Osteoblast (primary cell): ENCODE measurements around the gene AVL9. TPM values are rescaled to one million over a fixed set of nuclear protein-coding genes. Genes with fewer than 3 reads are reported as not detected.
"Not testable (repeated sequence)": the region's sequence is repeated elsewhere in the genome, so short reads cannot be mapped to it uniquely, and the experiment has no call there.

Source experiments
- DNase-seq: peaks from one replicate; pipeline ENCODE4 v3.0.0; 2011; ENCODE audit warnings: low spot score, mixed read lengths; ENCODE audit not compliant: insufficient read length; ENCODE audit errors: missing footprints
- H2AFZ ChIP-seq: 2 replicates; pipeline ENCODE4 v1.6.0; 2011; ENCODE audit warnings: mild to moderate bottlenecking, low read length
- H3K27ac ChIP-seq: 2 replicates; pipeline ENCODE4 v1.5.1; 2011; ENCODE audit warnings: mild to moderate bottlenecking, low read depth, low read length, moderate library complexity
- H3K27me3 ChIP-seq: 2 replicates; pipeline ENCODE4 v1.6.0; 2012; ENCODE audit warnings: mild to moderate bottlenecking, control low read depth, inconsistent platforms, low read length, moderate library complexity; ENCODE audit not compliant: insufficient read depth
- H3K36me3 ChIP-seq: 2 replicates; pipeline ENCODE4 v1.5.1; 2011; ENCODE audit warnings: mild to moderate bottlenecking, low read length, control low read depth, moderate library complexity; ENCODE audit not compliant: insufficient read depth
- H3K4me1 ChIP-seq: 2 replicates; pipeline ENCODE4 v1.5.1; 2011; ENCODE audit warnings: mild to moderate bottlenecking, low read length, control low read depth, moderate library complexity; ENCODE audit not compliant: insufficient read depth
- H3K4me2 ChIP-seq: 2 replicates; pipeline ENCODE4 v1.6.0; 2011; ENCODE audit warnings: mild to moderate bottlenecking, low read length; ENCODE audit not compliant: insufficient read depth
- H3K4me3 ChIP-seq: fragments of 200-600 bp; sonication (generic); 3 replicates; pipeline ENCODE4 v1.5.1; 2012; ENCODE audit warnings: mild to moderate bottlenecking, low read length, inconsistent platforms; ENCODE audit not compliant: insufficient read depth
- H3K79me2 ChIP-seq: 2 replicates; pipeline ENCODE4 v1.6.0; 2012; ENCODE audit warnings: mild to moderate bottlenecking, low read length, control low read depth, inconsistent platforms; ENCODE audit not compliant: insufficient read depth
- H3K9me3 ChIP-seq: 2 replicates; pipeline ENCODE4 v1.5.1; 2011; ENCODE audit warnings: low read depth, low read length, control low read depth
- H4K20me1 ChIP-seq: 2 replicates; pipeline ENCODE4 v1.6.0; 2012; ENCODE audit warnings: mild to moderate bottlenecking, low read length, control low read depth; ENCODE audit not compliant: insufficient read depth
- total RNA-seq: library from RNA; depleted of rRNA; stranded (reverse); fragments of >200 nt; gene quantifications from 2 replicates; pipeline ENCODE4 v1.2.3, GENCODE V29; 2012
- TF ChIP-seq, protein P1 (sequence below): IDR thresholded peaks from 2 replicates; pipeline ENCODE4 v1.5.1; 2011; ENCODE audit warnings: mild to moderate bottlenecking, low read depth, low read length, moderate library complexity; ENCODE audit errors: extremely low read depth

The AVL9 gene
- total RNA-seq, 1 donor: 32.2 TPM

DNA sequence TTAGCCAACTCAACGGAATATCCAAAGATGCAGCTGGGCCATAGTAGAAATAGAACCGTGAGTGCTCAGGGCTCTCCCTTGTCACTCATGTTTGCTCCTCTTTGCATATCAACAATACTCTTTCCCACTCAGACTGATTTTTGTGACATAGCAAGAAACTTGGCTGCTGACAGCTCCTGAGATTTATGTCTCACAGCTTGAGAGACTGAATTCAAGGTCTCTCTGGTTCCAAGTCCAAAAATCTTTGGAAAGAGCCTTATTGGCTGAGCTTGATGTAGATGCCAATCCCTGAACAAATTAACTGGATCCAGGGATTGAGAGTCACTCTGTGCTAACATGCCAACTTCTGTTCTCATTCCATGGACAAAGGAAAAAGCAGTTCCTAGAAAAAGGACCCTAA lies 35.5 kb upstream of the AVL9 start:
- no peaks in the 10 kb centered on the region for H3K79me2 ChIP-seq
- H3K36me3 ChIP-seq: no peaks in the 10 kb centered on the region
- H2AFZ ChIP-seq: no peak overlapping the region
- H3K4me2 ChIP-seq: no peak overlapping the region
- no peak overlapping the region for H3K27ac ChIP-seq
- no peaks in the 10 kb centered on the region for H3K27me3 ChIP-seq
- H3K4me1 ChIP-seq: no peaks in the 10 kb centered on the region
- no peaks in the 10 kb centered on the region for H3K9me3 ChIP-seq
- H3K4me3 ChIP-seq: no peak overlapping the region
- DNase-seq: no peak
- H4K20me1 ChIP-seq: no peaks in the 10 kb centered on the region
- TF ChIP-seq, protein P1, sequence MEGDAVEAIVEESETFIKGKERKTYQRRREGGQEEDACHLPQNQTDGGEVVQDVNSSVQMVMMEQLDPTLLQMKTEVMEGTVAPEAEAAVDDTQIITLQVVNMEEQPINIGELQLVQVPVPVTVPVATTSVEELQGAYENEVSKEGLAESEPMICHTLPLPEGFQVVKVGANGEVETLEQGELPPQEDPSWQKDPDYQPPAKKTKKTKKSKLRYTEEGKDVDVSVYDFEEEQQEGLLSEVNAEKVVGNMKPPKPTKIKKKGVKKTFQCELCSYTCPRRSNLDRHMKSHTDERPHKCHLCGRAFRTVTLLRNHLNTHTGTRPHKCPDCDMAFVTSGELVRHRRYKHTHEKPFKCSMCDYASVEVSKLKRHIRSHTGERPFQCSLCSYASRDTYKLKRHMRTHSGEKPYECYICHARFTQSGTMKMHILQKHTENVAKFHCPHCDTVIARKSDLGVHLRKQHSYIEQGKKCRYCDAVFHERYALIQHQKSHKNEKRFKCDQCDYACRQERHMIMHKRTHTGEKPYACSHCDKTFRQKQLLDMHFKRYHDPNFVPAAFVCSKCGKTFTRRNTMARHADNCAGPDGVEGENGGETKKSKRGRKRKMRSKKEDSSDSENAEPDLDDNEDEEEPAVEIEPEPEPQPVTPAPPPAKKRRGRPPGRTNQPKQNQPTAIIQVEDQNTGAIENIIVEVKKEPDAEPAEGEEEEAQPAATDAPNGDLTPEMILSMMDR: no peak

DNA sequence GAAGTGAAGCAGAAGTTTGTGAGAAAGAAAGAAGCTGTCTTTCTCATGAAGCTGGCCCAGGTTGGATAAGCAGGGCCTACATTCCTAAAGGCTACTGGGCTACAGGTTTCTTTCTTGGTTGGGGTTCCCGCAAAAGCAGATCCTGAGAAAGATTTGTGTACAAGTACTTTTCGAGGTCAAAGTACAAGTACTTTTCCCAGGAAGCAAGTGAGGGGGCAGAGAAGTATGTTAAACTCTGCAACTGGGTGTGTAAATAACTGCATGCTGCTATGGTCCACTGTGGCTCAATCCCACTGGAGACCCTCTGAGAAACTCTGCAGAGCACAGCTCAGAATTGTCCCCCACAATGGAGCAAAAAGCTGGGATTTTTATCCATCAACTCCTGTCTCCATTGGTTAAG lies 33.8 kb upstream of the AVL9 start:
- no peak overlapping the region for H3K27ac ChIP-seq
- no peak overlapping the region for H3K4me2 ChIP-seq
- H3K4me1 ChIP-seq: no peaks in the 10 kb centered on the region
- H3K36me3 ChIP-seq: no peaks in the 10 kb centered on the region
- H3K27me3 ChIP-seq: no peaks in the 10 kb centered on the region
- no peaks in the 10 kb centered on the region for H3K79me2 ChIP-seq
- no peak overlapping the region for H3K4me3 ChIP-seq
- no peak overlapping the region for H2AFZ ChIP-seq
- H3K9me3 ChIP-seq: no peaks in the 10 kb centered on the region
- TF ChIP-seq, protein P1: no peak
- no peaks in the 10 kb centered on the region for H4K20me1 ChIP-seq
- no peak for DNase-seq

DNA sequence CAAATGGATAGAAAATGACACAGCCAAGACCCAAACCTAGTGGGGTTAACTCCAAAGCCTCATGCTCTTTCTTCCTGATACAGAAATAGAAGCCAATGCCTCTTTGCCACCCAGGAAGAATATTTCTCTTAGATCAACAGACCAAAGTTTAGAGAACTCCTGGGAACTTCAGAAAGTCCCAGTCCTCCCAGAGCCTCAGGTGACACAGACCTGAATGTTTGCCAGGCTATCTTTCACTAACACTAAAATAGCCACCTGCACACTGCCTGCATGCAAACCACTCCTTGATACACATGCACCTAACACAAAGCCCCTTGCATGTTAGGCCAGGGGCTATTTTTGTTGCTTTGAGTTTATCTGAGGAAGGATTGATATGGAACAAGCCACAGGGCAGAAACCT lies 32.8 kb upstream of the AVL9 start:
- Histone ChIP-seq H3K4me1 (no peaks in the 10 kb centered on the region), H3K4me3 (no peak overlapping the region), H3K36me3 (no peaks in the 10 kb centered on the region), H4K20me1 (no peaks in the 10 kb centered on the region), H3K27me3 (no peaks in the 10 kb centered on the region), H3K79me2 (no peaks in the 10 kb centered on the region), H3K4me2 (no peak overlapping the region), H3K27ac (no peak overlapping the region), H3K9me3 (no peaks in the 10 kb centered on the region), H2AFZ (no peak overlapping the region)
- TF ChIP-seq, protein P1: no peak
- DNase-seq: no peak

DNA sequence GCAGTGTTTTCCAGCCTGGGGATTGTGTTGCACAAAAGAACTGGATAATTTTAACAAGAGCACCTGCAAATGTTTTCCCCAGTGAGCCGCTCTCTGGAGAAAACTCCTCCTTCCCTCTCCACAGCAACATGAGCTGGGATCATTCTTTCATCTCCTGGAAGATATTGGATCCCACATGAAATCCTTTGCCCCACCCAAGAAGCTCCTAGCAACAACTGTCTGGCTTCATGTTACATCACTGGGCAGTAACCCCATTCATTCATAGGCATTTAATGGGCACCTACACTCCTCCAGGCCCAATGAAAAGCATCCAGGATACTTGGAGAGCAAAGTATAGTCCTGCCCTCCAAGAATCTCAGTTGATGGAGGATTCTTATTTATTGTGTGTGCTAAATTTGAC lies 32.3 kb upstream of the AVL9 start:
- no peak for DNase-seq
- Histone ChIP-seq H2AFZ (no peak overlapping the region), H3K79me2 (no peaks in the 10 kb centered on the region), H3K4me3 (no peak overlapping the region), H3K9me3 (no peaks in the 10 kb centered on the region), H3K27me3 (no peaks in the 10 kb centered on the region), H3K27ac (no peak overlapping the region), H3K36me3 (no peaks in the 10 kb centered on the region), H4K20me1 (no peaks in the 10 kb centered on the region), H3K4me2 (no peak overlapping the region), H3K4me1 (no peaks in the 10 kb centered on the region)
- TF ChIP-seq, protein P1: no peak

DNA sequence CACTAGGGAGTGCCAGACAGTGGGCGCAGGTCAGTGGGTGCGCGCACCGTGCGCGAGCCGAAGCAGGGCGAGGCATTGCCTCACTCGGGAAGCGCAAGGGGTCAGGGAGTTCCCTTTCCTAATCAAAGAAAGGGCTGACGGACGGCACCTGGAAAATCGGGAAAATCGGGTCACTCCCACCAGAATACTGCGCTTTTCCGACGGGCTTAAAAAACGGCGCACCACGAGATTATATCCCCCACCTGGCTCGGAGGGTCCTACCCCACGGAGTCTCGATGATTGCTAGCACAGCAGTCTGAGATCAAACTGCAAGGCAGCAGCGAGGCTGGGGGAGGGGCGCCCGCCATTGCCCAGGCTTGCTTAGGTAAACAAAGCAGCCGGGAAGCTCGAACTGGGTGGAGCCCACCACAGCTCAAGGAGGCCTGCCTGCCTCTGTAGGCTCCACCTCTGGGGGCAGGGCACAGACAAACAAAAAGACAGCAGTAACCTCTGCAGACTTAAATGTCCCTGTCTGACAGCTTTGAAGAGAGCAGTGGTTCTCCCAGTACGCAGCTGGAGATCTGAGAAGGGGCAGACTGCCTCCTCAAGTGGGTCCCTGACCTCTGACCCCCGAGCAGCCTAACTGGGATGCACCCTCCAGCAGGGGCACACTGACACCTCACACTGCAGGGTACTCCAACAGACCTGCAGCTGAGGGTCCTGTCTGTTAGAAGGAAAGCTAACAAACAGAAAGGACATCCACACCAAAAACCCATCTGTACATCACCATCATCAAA lies 30.5 kb upstream of the AVL9 start:
- not testable (repeated sequence) for H3K9me3 ChIP-seq, H3K27me3 ChIP-seq, H3K4me3 ChIP-seq, H3K27ac ChIP-seq, H3K4me1 ChIP-seq, H3K36me3 ChIP-seq, H2AFZ ChIP-seq, H3K79me2 ChIP-seq, DNase-seq, H4K20me1 ChIP-seq, H3K4me2 ChIP-seq

DNA sequence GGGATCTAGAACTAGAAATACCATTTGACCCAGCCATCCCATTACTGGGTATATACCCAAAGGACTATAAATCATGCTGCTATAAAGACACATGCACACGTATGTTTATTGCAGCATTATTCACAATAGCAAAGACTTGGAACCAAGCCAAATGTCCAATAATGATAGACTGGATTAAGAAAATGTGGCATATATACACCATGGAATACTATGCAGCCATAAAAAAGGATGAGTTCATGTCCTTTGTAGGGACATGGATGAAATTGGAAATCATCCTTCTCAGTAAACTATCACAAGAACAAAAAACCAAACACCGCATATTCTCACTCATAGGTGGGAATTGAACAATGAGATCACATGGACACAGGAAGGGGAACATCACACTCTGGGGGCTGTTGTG lies 25.3 kb upstream of the AVL9 start:
- H3K27ac ChIP-seq, DNase-seq, H4K20me1 ChIP-seq, H3K27me3 ChIP-seq, H3K79me2 ChIP-seq, H2AFZ ChIP-seq, H3K4me2 ChIP-seq, H3K36me3 ChIP-seq, H3K9me3 ChIP-seq, H3K4me3 ChIP-seq, H3K4me1 ChIP-seq: not testable (repeated sequence)
